ENCODE data around the gene ST7. TPM values are rescaled to one million over a fixed set of nuclear protein-coding genes. Genes with fewer than 3 reads are reported as not detected.

Gene ST7
- total RNA-seq, 1 experiment from 2014 or later = 12.9 TPM

DNA sequence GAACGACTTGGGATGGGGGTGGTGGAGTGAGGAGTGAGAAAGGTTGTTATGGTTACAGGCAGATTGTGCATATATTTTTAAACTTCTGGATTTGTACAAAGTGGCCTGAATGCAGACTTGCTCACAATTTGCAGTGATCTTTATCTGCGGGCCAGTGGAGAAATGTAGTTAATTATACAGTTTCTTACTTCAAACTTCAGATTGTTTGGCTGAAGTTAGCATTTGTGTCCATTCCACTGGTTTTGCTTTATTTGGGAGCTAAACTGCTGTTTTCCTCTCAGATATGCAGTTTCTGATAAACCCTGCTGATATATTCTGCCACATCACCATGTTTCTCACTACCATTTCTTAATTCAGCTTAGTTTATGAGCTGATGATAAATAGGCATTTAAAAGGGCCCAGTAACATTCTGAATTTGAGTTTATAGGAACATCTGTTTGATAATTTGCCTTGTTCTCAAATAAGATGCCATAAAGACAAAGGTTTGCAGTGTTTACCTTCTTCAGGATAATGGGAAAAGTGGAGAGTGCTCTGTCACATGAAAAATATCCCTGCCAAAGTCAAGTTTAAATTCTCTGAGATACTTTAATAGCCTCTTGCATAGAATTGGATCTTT is 170.1 kb downstream of the ST7 start:
- Histone ChIP-seq H2BK120ac (ENCODE audit: low read depth, low read length, poor library complexity, severe bottlenecking) (no peak overlapping the region), H3K23me2 (ENCODE audit: insufficient read length, low read depth, low read length, poor library complexity, severe bottlenecking) (no peaks in the 10 kb centered on the region), H3K4me1 (ENCODE audit: insufficient read depth, low read length) (no peaks in the 10 kb centered on the region), H3K14ac (ENCODE audit: insufficient read depth, low read length) (no peak overlapping the region), H3K23ac (ENCODE audit: insufficient read length, low read depth, low read length) (no peak overlapping the region), H3K9me3 (ENCODE audit: control insufficient read depth, low read depth, low read length) (no peaks in the 10 kb centered on the region), H3K27ac (ENCODE audit: insufficient read length, low read depth, low read length) (no peak overlapping the region), H2BK20ac (ENCODE audit: low read depth, low read length, poor library complexity, severe bottlenecking) (no peak overlapping the region), H3K79me1 (ENCODE audit: insufficient read depth, low read depth, low read length, poor library complexity, severe bottlenecking) (no peaks in the 10 kb centered on the region), H2BK5ac (ENCODE audit: insufficient read length, low read length) (no peak overlapping the region), H4K8ac (replicated peaks; ENCODE audit: insufficient read length, low read depth, low read length) (no peak overlapping the region), H2AFZ (ENCODE audit: low read length) (no peak overlapping the region), H3K56ac (ENCODE audit: insufficient read length, low read depth, low read length) (no peak overlapping the region), H2AK5ac (ENCODE audit: insufficient read length, low read length) (no peak overlapping the region), H2BK15ac (ENCODE audit: low read depth, low read length) (no peak overlapping the region), H2BK12ac (ENCODE audit: insufficient read length, low read depth, low read length) (no peak overlapping the region), H3K4me2 (ENCODE audit: insufficient read depth, insufficient read length, low read length) (no peak overlapping the region), H4K5ac (ENCODE audit: insufficient read length, low read depth, low read length) (no peak overlapping the region), H3K27me3 (ENCODE audit: insufficient read depth, low read length) (no peaks in the 10 kb centered on the region), H4K20me1 (ENCODE audit: control insufficient read depth, insufficient read depth, insufficient read length) (no peaks in the 10 kb centered on the region), H3K9ac (ENCODE audit: extremely low read depth, insufficient read length, low read length) (no peak overlapping the region), H3K79me2 (ENCODE audit: insufficient read depth, low read length) (no peaks in the 10 kb centered on the region), H3K4ac (ENCODE audit: low read depth, low read length) (no peak overlapping the region), H4K91ac (ENCODE audit: insufficient read length, low read depth, low read length) (no peak overlapping the region), H3K18ac (ENCODE audit: insufficient read length, low read depth, low read length) (no peak overlapping the region), H3T11ph (ENCODE audit: low read length) (no peak overlapping the region)
- H3K4me1 Mint-ChIP-seq = peaks cover 27 to 29% of the 10 kb centered on the region in 2 experiments
- no peak for DNase-seq
- no peaks in the 10 kb centered on the region for H3K36me3 Mint-ChIP-seq (ENCODE audit: insufficient read depth in 1 of 3, low read depth in 3 of 3)
- H3K27me3 Mint-ChIP-seq (ENCODE audit: low read depth) = no peaks in the 10 kb centered on the region
- WGBS (ENCODE audit: extremely low coverage, insufficient read length, low lambda C conversion rate) = no CpG with 5 or more reads among the region's 2 CpGs
- H3K9me3 Mint-ChIP-seq = no peaks in the 10 kb centered on the region
- H3K27ac Mint-ChIP-seq = no peak overlapping the region
- H3K4me3 Mint-ChIP-seq = no peak overlapping the region
- TF ChIP-seq, protein P1, sequence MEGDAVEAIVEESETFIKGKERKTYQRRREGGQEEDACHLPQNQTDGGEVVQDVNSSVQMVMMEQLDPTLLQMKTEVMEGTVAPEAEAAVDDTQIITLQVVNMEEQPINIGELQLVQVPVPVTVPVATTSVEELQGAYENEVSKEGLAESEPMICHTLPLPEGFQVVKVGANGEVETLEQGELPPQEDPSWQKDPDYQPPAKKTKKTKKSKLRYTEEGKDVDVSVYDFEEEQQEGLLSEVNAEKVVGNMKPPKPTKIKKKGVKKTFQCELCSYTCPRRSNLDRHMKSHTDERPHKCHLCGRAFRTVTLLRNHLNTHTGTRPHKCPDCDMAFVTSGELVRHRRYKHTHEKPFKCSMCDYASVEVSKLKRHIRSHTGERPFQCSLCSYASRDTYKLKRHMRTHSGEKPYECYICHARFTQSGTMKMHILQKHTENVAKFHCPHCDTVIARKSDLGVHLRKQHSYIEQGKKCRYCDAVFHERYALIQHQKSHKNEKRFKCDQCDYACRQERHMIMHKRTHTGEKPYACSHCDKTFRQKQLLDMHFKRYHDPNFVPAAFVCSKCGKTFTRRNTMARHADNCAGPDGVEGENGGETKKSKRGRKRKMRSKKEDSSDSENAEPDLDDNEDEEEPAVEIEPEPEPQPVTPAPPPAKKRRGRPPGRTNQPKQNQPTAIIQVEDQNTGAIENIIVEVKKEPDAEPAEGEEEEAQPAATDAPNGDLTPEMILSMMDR (conservative IDR thresholded peaks at IDR 0.05) = no peak
